SK-MEL-5 (cell line): ENCODE results near the gene METTL21C. TPM values are rescaled to one million over a fixed set of nuclear protein-coding genes. Genes with fewer than 3 reads are reported as not detected.
A peak's percentile ranks its signal among the peaks of the same experiment; 100 is the strongest.

Experiments
- DNase-seq: peaks from one replicate; pipeline ENCODE4 v3.0.0-alpha.2; 2016; ENCODE audit warnings: low read depth, low spot score
- in situ Hi-C: cut with HindIII; loops from 2 replicates; pipeline ENCODE4 v1.10.0; 2016; ENCODE audit warnings: low sequenced_read_pairs, high pct_unique_total_duplicates, low pct_unique_long_range_greater_than_20kb
- polyA plus RNA-seq, 2 experiments: library from polyadenylated mRNA; depleted of rRNA; stranded (reverse); fragments of >200 nt; gene quantifications; 2 replicates each; pipeline ENCODE4 v1.2.3, GENCODE V29; 2015
- total RNA-seq: library from RNA; depleted of rRNA; stranded (reverse); fragments of >200 nt; shearing (Covaris generic); gene quantifications from 2 replicates; pipeline ENCODE4 v1.2.3, GENCODE V29; 2014; rRNA removed

The METTL21C gene
- not detected in 2 replicates for total RNA-seq
- polyA plus RNA-seq (2015; cell fraction: cytosol; rRNA removed) = not detected in 2 replicates
- not detected in 2 replicates for polyA plus RNA-seq (2015; cell fraction: nucleus; rRNA removed)

DNA sequence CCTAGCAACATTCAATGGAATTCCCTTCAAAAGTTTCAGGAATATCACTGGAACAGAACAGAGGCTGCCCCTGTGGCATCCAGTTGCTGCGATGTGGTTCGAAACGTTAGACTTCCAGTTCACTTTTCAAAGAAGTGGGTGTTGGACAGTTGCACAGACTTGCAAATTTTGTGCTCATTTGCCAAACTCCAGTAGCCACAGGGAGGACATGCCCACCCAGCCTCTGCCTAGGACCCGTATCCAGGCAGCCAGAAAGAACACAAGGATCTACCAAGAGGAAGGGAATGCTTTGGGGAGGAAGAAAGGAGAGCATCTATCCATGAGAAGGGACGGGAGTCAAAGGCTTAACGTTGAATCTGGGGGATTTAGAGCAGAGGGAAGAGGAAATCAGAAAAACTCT lies at the start of gene METTL21C:
Gene METTL21C, minus strand, starts transcription at position 108 of the 400 bp plus-strand sequence. CDS start 546 bp downstream, outside the sequence.
- in situ Hi-C loops = no loop called here
- no peak for DNase-seq

GRCh38 chr13:102742506-102742905 lies 47.7 kb upstream of the METTL21C start:
- in situ Hi-C loops = no loop called here
- DNase-seq = no peak

DNA sequence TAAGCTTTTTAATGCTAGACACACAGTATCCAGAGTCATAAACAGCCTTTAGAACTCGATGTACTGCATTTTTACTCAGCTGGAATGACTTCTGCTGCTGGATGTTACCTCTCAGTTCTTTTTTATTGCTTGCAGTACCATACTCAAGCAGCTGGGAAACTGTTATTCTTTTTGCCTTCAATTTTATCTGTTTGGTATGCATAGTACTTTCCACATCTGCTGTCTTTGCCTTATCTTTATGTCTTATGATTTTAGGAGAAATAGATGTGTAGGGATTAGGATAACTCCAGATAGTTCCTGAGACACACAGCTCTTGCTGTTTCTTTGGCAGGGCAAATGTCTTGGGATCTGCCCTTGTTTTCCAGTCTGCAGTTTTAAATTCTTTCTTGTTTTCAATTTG lies 47.3 kb upstream of the METTL21C start:
- in situ Hi-C loops = no loop called here
- DNase-seq = no peak

- peak; percentile 67 for DNase-seq
- in situ Hi-C loops = no loop called here
Observed at GRCh38 chr13:102729560-102730270, 34.9 kb upstream of the METTL21C start.

DNA sequence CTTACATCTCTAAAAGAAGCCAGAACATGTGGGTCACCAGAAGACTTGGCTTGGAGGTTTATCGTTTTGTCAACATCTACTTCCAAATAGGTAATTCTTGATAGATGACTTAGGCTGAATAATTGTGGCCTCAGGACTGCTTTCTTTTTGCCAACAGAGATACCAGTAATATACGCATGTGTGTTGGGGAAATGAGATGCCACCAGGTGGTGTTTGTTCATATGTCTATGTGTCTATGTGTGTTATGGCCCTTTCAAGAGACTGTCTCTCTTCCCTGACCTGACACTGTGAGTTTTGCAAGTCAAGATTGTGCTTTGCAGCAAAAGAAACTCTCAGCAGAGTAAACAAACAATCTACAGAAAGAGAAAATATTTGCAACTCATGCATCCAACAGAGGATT lies 31.6 kb upstream of the METTL21C start:
- peak; percentile 58 for DNase-seq
- in situ Hi-C loops = no loop called here

GRCh38 chr13:102724923-102725322 lies 30.1 kb upstream of the METTL21C start:
- DNase-seq = peak; percentile 70
- in situ Hi-C loops = no loop called here

- DNase-seq = no peak
- in situ Hi-C loops = no loop called here
Observed at GRCh38 chr13:102721800-102722231, 27.0 kb upstream of the METTL21C start.

DNA sequence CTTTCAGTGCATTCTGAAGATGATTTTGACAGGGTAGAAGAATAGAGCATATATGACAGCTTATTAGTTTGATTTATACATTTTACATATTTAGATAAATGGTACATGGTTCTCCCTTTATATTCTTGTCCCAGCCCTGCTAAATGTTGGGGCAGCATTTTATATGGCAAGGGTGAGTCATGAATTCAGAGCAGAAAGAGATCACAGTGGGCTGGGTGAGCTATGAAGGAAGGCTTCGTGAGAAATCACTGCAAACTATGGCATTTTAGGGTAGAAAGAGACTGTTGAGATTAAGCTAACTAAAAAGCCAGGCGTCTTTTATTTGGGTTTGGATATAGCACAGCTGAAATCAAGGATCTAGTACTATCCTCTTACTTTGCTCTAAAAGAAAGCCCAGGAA lies 23.9 kb upstream of the METTL21C start:
- no peak for DNase-seq
- in situ Hi-C loops = no loop called here

- DNase-seq = no peak
- in situ Hi-C loops = no loop called here
Observed at GRCh38 chr13:102715447-102715846, 20.6 kb upstream of the METTL21C start.

DNA sequence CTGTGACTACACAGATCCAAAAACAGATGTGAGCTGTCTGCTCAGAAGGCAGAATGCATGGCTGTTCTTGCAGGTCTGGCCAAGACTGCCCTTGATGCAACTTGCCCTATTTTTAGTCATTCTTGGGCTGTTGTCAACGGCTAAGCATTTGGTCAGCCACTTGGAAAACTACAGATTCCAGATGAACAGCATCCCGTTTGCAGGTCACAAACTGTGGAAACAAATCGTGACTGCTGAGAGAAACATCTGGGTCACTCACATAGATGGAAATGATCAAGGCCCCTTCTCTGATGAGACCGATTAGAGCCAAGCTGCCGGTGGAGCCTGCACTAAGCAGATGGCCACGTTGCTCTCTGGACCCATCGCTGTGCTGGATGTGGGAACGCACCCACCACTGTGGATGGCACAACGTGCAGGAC lies 15.4 kb upstream of the METTL21C start:
- no peak for DNase-seq
- in situ Hi-C loops = no loop called here

DNA sequence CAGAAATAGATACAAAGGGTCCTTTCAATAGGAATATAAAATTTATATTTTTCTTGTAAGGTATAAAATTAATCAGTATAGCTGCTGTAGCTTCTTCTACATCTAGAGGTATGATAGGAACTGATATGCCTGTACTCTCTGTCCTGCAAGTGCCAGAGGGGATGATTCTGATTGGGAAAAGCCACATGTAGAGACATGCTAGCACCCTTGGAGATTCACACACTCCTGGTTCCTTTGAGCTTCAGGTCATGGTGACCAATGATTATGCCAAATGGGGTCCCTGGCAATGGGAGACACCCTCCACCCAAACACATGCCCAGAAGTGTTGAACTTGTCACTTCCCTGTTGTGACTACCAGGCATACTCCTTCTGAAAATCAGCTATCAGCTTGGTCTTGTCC lies 14.7 kb upstream of the METTL21C start:
- DNase-seq = no peak
- in situ Hi-C loops = no loop called here

DNA sequence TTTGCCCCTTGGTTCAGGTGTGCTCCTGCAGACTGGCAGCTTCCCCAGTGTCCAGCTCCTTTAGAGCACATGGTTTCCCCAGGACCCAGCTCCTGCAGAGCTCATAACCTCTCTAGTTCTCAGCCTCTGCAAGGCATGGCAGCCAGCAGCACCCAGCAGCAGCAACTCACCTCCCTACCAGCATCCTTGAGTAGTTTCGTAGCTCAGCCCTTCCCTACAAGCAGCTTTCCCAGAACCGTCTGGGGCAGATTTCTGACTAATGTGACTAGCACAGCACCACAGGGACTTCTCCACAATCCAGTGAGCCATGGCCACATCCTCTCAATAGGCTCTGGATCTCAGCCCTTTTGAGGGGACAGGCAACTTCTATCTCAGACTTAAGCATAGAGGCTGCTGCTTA lies 14.1 kb upstream of the METTL21C start:
- in situ Hi-C loops = no loop called here
- no peak for DNase-seq

DNA sequence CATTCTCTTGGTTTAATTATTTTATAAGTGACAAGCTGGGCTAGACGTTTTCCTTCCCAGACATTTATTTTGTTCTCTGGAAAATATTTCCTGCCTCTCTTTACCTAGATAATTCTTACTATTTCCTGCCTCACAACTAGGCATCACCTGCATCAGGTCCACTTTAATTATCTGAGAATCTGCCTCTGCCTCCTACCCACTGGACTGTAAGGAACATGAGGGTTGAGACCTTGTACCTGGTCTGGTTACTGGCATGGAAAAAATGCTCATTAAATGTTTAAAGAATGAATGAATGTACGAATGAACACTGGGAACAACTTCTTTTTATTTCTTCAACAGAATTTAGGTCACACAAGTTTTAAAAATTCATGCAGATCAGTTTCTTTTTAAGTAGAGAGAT lies 13.4 kb upstream of the METTL21C start:
- in situ Hi-C loops = no loop called here
- no peak for DNase-seq

GRCh38 chr13:102707467-102707866 lies 12.6 kb upstream of the METTL21C start:
- in situ Hi-C loops = no loop called here
- DNase-seq = peak; percentile 88

- in situ Hi-C loops = loop anchor here (5.0 kb wide), 1 partner anchor 52 kb away; no protein-coding TSS in a partner anchor
- DNase-seq = no peak
Observed at GRCh38 chr13:102704238-102705058, 9.6 kb upstream of the METTL21C start.

DNA sequence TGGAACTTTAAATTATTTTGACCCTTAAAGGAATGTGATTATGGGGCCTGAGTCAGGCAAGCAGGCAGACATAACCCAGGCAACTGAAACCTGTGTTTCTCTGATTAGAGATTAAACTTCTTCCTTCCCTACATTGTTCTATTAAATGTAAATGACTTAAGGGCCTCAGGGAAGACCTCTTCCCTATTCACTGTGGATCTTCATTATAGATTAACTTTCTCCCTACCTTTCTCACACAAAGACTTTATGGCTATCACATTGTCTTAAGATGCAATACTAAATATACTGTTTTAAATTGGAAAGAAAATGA lies 8.8 kb upstream of the METTL21C start:
- in situ Hi-C loops = loop anchor here (5.0 kb wide), 1 partner anchor 51 kb away; no protein-coding TSS in a partner anchor
- DNase-seq = no peak

- in situ Hi-C loops = loop anchor here (5.0 kb wide), 1 partner anchor 51 kb away; no protein-coding TSS in a partner anchor
- no peak for DNase-seq
Observed at GRCh38 chr13:102702965-102703725, 8.3 kb upstream of the METTL21C start.

DNA sequence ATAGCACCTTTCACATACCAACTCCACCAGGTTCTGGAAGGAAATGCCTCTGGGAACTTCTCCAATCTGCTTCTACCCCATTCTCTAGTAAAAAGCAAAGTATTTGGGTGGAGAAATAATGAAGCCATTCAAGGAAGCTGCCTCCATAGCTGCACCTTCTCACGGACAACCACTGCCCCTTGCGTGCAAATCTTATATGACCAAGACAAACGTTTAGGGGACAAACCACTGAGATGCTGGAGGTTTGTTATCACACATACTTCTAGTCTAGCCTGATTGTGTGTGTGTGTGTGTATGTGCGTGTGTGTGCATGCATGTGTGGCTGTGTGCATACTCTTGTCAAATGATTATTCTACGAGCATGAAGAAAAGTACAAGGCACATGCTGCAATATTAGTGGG lies 6.5 kb upstream of the METTL21C start:
- DNase-seq = no peak
- in situ Hi-C loops = loop anchor here (5.0 kb wide), 1 partner anchor 49 kb away; no protein-coding TSS in a partner anchor
